ENCODE results near the gene PRMT5. TPM values are rescaled to one million over a fixed set of nuclear protein-coding genes. Genes with fewer than 3 reads are reported as not detected.

Gene PRMT5
- 118 TPM for total RNA-seq

- Histone ChIP-seq H3K36me3 (peaks cover 20 to 22% of the 10 kb centered on the region in 2 donors), H3K9me3 (no peaks in the 10 kb centered on the region), H3K27me3 (no peaks in the 10 kb centered on the region), H3K4me3 (peak within 1 kb of the TSS; percentile 85 to 87), H3K27ac (peak within 1 kb of the TSS; percentile 87 to 91), H3K4me1 (peaks cover 0 to 14% of the 10 kb centered on the region in 2 donors)
- DNase-seq (ENCODE audit: low spot score in 2 of 2): peak; percentile 99 to 100
- TF ChIP-seq CTCF (IDR thresholded peaks at IDR 0.05): no peak
- intact Hi-C loops (cut with DNase I): loop anchor here (1.0 to 10.0 kb wide), 4 partner anchors 10 to 538 kb away; partner anchors contain the start of genes BCL2L2, LRP10, NGDN and PPP1R3E
These were observed at the start of gene PRMT5 for GRCh38 chr14:22929104-22929960. Gene PRMT5, minus strand, starts transcription at chr14:22929376. Its CDS starts 15 bp downstream, at chr14:22929361.

GRCh38 chr14:22978487-22978837 is 49.3 kb upstream of the PRMT5 start:
- no peaks in the 10 kb centered on the region for H3K9me3 ChIP-seq
- H3K4me3 ChIP-seq: no peak overlapping the region
- TF ChIP-seq CTCF (IDR thresholded peaks at IDR 0.05): no peak
- H3K4me1 ChIP-seq: peaks cover 5 to 42% of the 10 kb centered on the region in 2 donors
- intact Hi-C loops (cut with DNase I): loop anchor here (5.0 kb wide), 1 partner anchor 106 kb away; the partner anchor contains the start of gene LRP10
- H3K27ac ChIP-seq: peak overlapping the region; percentile 86 to 92
- peaks cover 0 to 8% of the 10 kb centered on the region in 2 donors for H3K36me3 ChIP-seq
- H3K27me3 ChIP-seq: no peaks in the 10 kb centered on the region
- no peak for DNase-seq (ENCODE audit: low spot score in 2 of 2)

- no peak overlapping the region for H3K4me3 ChIP-seq
- DNase-seq (ENCODE audit: low spot score in 2 of 2): peak in 1 of 2 donors; percentile 85
These were observed 48.7 kb upstream of the PRMT5 start for GRCh38 chr14:22977684-22978486.

GRCh38 chr14:22977434-22977683 is 48.2 kb upstream of the PRMT5 start:
- H3K27ac ChIP-seq: peak overlapping the region; percentile 86 to 92
- intact Hi-C loops (cut with DNase I): loop anchor here (5.0 kb wide), 1 partner anchor 105 kb away; the partner anchor contains the start of gene LRP10
- H3K9me3 ChIP-seq: no peaks in the 10 kb centered on the region
- no peak for DNase-seq (ENCODE audit: low spot score in 2 of 2)
- no peaks in the 10 kb centered on the region for H3K27me3 ChIP-seq
- no peak overlapping the region for H3K4me3 ChIP-seq
- H3K36me3 ChIP-seq: peaks cover 5 to 19% of the 10 kb centered on the region in 2 donors
- TF ChIP-seq CTCF (IDR thresholded peaks at IDR 0.05): no peak
- peaks cover 5 to 42% of the 10 kb centered on the region in 2 donors for H3K4me1 ChIP-seq

More at GRCh38 chr14:22977684-22978486, 48.7 kb upstream of the PRMT5 start:
- Histone ChIP-seq H3K36me3 (peaks cover 0 to 13% of the 10 kb centered on the region in 2 donors), H3K27ac (peak overlapping the region; percentile 86 to 92), H3K9me3 (no peaks in the 10 kb centered on the region), H3K27me3 (no peaks in the 10 kb centered on the region), H3K4me1 (peaks cover 5 to 42% of the 10 kb centered on the region in 2 donors)
- intact Hi-C loops (cut with DNase I): loop anchor here (5.0 kb wide), 1 partner anchor 106 kb away; the partner anchor contains the start of gene LRP10
- TF ChIP-seq CTCF (IDR thresholded peaks at IDR 0.05): no peak

GRCh38 chr14:22976620-22977433 is 47.7 kb upstream of the PRMT5 start:
- intact Hi-C loops (cut with DNase I): loop anchor here (5.0 kb wide), 1 partner anchor 105 kb away; the partner anchor contains the start of gene LRP10
- H3K27me3 ChIP-seq: no peaks in the 10 kb centered on the region
- H3K4me1 ChIP-seq: peaks cover 5 to 42% of the 10 kb centered on the region in 2 donors
- H3K27ac ChIP-seq: peak overlapping the region; percentile 86 to 92
- H3K36me3 ChIP-seq: peaks cover 8 to 22% of the 10 kb centered on the region in 2 donors
- H3K4me3 ChIP-seq: no peak overlapping the region
- no peak for DNase-seq (ENCODE audit: low spot score in 2 of 2)
- no peaks in the 10 kb centered on the region for H3K9me3 ChIP-seq
- TF ChIP-seq CTCF (IDR thresholded peaks at IDR 0.05): no peak
